HepG2 (cell line): Measurements from ENCODE around the gene CENPB. TPM values are rescaled to one million over a fixed set of nuclear protein-coding genes. Genes with fewer than 3 reads are reported as not detected.
A peak's percentile ranks its signal among the peaks of the same experiment; 100 is the strongest.

Experiments
- BRD4 ChIP-seq: sonication (generic); formaldehyde crosslinking; IDR thresholded peaks from 2 replicates; pipeline ENCODE4 v1.4.0; 2020; ENCODE audit warnings: missing genetic modification reagents
- CREB1 ChIP-seq, 2 experiments: fragments of 450-650 bp in 1 of 2; IDR thresholded peaks; 2 replicates each; pipeline ENCODE4 v1.6.1; 2016 to 2017; ENCODE audit warnings: control low read depth in 1 of 2, mild to moderate bottlenecking in 1 of 2, missing compliant biosample characterization in 1 of 2, missing genetic modification characterization in 1 of 2
- KMT2A ChIP-seq: sonication (generic); formaldehyde crosslinking; IDR thresholded peaks from 2 replicates; pipeline ENCODE4 v1.4.0; 2020; ENCODE audit warnings: missing genetic modification reagents
- NONO ChIP-seq, 2 experiments: fragments of 450-650 bp in 1 of 2; sonication (generic) in 1 of 2; formaldehyde crosslinking in 1 of 2; IDR thresholded peaks in 1 of 2; conservative IDR thresholded peaks in 1 of 2; 2 replicates each; pipeline versions ENCODE4 v1.6.1 to v1.8.0; 2017 to 2022; ENCODE audit warnings: mild to moderate bottlenecking in 1 of 2, missing genetic modification reagents in 1 of 2, moderate library complexity in 1 of 2
- NRL ChIP-seq: sonication (generic); formaldehyde crosslinking; IDR thresholded peaks from 2 replicates; pipeline ENCODE4 v1.5.0; 2020; ENCODE audit warnings: missing genetic modification reagents, mild to moderate bottlenecking, moderate library complexity, borderline replicate concordance
- POLR2G ChIP-seq: fragments of 200-400 bp; formaldehyde crosslinking; IDR thresholded peaks from 2 replicates; pipeline ENCODE4 v1.6.1; 2018; ENCODE audit warnings: mild to moderate bottlenecking, low read depth, low read length, moderate library complexity
- SAP130 ChIP-seq: IDR thresholded peaks from 2 replicates; pipeline ENCODE4 v1.6.1; 2016; ENCODE audit warnings: low read depth
- ZMYM3 ChIP-seq: sonication (generic); formaldehyde crosslinking; IDR thresholded peaks from 2 replicates; pipeline ENCODE4 v1.5.1; 2020; ENCODE audit warnings: mild to moderate bottlenecking, missing genetic modification reagents
- ZNF296 ChIP-seq: sonication (generic); formaldehyde crosslinking; conservative IDR thresholded peaks from 2 replicates; pipeline ENCODE4 v1.5.0; 2020; ENCODE audit warnings: mild to moderate bottlenecking, missing genetic modification reagents
- ZNF441 ChIP-seq: sonication (generic); formaldehyde crosslinking; IDR thresholded peaks from 2 replicates; pipeline ENCODE4 v1.7.0; 2021; ENCODE audit warnings: missing genetic modification reagents, borderline replicate concordance
- ZNF550 ChIP-seq: sonication (generic); formaldehyde crosslinking; IDR thresholded peaks from 2 replicates; pipeline ENCODE4 v1.4.0; 2020; ENCODE audit warnings: mild to moderate bottlenecking, missing genetic modification reagents, borderline replicate concordance
- ZNF557 ChIP-seq: sonication (generic); formaldehyde crosslinking; IDR thresholded peaks from 2 replicates; pipeline ENCODE4 v1.4.0; 2020; ENCODE audit warnings: missing genetic modification reagents
- ZNF720 ChIP-seq: sonication (generic); formaldehyde crosslinking; IDR thresholded peaks from 2 replicates; pipeline ENCODE4 v1.4.0; 2020; ENCODE audit warnings: missing genetic modification reagents
- polyA plus RNA-seq, 8 experiments: library from polyadenylated mRNA; depleted of rRNA in 3 of 8; stranded (reverse) in 7 of 8; unstranded in 1 of 8; fragments of >200 nt; fragmentation: Illumina TruSeq in 4 of 8; extraction: Trizol in 4 of 8; gene quantifications; 2 replicates each; pipeline versions ENCODE4 v1.2.1 to v1.2.3, GENCODE V29; 2011 to 2016; ENCODE audit warnings: low read depth in 4 of 8, missing spikeins in 1 of 8, mixed read lengths in 1 of 8; ENCODE audit not compliant: insufficient read depth in 1 of 8
- total RNA-seq, 5 experiments: library from RNA; depleted of rRNA; stranded (reverse); fragments of >200 nt; fragmentation: Illumina TruSeq; extraction: Trizol; gene quantifications; 2 replicates each; pipeline ENCODE4 v1.2.3, GENCODE V29; 2016; ENCODE audit warnings: low read depth in 1 of 5
- TF ChIP-seq, protein P1 (sequence below): sonication (generic); formaldehyde crosslinking; IDR thresholded peaks from 2 replicates; pipeline ENCODE4 v1.5.1; 2020; ENCODE audit warnings: mild to moderate bottlenecking, missing genetic modification reagents
- TF ChIP-seq, protein P2 (sequence below): IDR thresholded peaks from 2 replicates; pipeline ENCODE4 v1.6.1; 2016; ENCODE audit warnings: low read depth, missing genetic modification reagents, missing compliant biosample characterization
- TF ChIP-seq, protein P3 (sequence below): sonication (generic); IDR thresholded peaks from 2 replicates; pipeline ENCODE4 v1.6.1; 2016; ENCODE audit warnings: low read depth, borderline replicate concordance

CENPB gene
- total and polyA plus RNA-seq, 2 of the 13 experiments (the other 11 are each of a cell fraction or from before 2014, with no cell fraction given), result 10.4 to 54.5 TPM

DNA sequence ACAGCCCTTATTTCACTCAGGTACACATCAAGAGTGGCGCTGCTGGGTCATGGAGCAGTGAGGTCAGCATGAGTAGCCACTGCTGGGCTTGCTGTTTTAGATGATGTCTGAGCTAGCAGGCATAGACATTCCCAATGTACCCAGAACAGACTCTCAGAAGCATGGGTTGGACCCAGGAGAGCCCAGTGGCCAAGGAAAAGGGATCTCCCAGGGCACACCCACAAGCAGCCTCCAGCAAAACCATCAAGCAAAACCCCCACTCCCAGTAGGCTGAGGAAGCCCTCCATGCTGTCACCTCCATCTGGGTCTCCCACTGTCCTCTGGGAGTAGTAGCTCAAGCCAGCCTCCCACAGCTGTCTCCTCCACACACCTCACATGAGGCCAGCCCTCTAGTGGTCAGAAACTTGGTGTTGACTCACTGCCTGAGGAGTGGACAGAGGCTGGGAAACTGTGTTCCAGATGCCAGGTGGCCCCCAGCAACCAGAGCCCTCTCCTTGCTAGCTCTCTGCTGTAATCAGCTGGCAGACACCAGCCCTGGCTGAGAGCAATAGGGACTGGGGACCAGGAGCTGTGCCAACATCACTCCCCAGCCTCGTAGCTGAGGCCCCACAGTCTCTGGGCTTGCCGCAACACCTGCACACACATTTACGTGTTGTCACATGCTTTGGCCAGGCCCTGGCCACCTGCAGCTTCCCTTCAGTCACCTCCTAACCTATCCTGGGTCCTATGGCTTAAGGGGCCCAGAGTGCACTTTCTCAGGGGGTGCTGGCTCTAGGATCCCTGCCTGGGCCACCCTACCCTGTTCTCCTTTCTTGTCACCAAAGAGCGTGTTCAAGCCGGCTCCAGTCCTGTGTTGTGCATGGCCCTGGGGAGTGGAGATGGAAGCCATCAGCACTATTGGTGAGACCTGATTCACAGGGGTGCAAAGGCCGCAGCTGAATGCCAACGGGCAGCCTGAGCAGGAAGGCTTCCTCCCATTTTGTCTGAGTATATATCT lies 31.9 kb upstream of the CENPB start (continued):
- TF ChIP-seq, protein P1, sequence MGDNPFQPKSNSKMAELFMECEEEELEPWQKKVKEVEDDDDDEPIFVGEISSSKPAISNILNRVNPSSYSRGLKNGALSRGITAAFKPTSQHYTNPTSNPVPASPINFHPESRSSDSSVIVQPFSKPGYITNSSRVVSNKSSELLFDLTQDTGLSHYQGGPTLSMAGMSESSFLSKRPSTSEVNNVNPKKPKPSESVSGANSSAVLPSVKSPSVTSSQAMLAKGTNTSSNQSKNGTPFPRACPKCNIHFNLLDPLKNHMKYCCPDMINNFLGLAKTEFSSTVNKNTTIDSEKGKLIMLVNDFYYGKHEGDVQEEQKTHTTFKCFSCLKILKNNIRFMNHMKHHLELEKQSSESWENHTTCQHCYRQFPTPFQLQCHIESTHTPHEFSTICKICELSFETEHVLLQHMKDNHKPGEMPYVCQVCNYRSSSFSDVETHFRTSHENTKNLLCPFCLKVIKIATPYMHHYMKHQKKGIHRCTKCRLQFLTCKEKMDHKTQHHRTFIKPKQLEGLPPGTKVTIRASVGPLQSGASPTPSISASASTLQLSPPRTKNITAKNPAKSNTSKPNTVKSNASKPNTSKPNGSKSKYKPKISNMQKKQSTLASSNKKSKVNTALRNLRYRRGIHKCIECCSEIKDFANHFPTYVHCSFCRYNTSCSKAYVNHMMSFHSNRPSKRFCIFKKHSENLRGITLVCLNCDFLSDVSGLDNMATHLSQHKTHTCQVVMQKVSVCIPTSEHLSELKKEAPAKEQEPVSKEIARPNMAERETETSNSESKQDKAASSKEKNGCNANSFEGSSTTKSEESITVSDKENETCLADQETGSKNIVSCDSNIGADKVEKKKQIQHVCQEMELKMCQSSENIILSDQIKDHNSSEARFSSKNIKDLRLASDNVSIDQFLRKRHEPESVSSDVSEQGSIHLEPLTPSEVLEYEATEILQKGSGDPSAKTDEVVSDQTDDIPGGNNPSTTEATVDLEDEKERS (CRISPR knock-in tag), result peak; percentile 89
- TF ChIP-seq ZNF296 (no peak), POLR2G (0 out of 2 replicates have a peak, but pooled peaks have one; percentile 42), ZNF441 (CRISPR knock-in tag) (peak; percentile 57; the same call in 1 of the 2 replicates), BRD4 (no peak; the same call in 1 of the 2 replicates), NONO (IDR thresholded peaks at IDR 0.05) (no peak), NONO (CRISPR knock-in tag; conservative IDR thresholded peaks at IDR 0.05) (peak; percentile 92), CREB1 (IDR thresholded peaks at IDR 0.05) (peak; percentile 41), CREB1 (CRISPR knock-in tag; IDR thresholded peaks at IDR 0.05) (no peak), ZNF720 (CRISPR knock-in tag) (peak; percentile 37; the same call in 1 of the 2 replicates), ZNF550 (CRISPR knock-in tag) (no peak), KMT2A (CRISPR knock-in tag) (peak; percentile 87), NRL (CRISPR knock-in tag) (peak; percentile 73; the same call in 1 of the 2 replicates), ZNF557 (CRISPR knock-in tag) (no peak; the same call in 1 of the 2 replicates), SAP130 (peak; percentile 96), ZMYM3 (CRISPR knock-in tag) (peak; percentile 80)
- TF ChIP-seq, protein P2, sequence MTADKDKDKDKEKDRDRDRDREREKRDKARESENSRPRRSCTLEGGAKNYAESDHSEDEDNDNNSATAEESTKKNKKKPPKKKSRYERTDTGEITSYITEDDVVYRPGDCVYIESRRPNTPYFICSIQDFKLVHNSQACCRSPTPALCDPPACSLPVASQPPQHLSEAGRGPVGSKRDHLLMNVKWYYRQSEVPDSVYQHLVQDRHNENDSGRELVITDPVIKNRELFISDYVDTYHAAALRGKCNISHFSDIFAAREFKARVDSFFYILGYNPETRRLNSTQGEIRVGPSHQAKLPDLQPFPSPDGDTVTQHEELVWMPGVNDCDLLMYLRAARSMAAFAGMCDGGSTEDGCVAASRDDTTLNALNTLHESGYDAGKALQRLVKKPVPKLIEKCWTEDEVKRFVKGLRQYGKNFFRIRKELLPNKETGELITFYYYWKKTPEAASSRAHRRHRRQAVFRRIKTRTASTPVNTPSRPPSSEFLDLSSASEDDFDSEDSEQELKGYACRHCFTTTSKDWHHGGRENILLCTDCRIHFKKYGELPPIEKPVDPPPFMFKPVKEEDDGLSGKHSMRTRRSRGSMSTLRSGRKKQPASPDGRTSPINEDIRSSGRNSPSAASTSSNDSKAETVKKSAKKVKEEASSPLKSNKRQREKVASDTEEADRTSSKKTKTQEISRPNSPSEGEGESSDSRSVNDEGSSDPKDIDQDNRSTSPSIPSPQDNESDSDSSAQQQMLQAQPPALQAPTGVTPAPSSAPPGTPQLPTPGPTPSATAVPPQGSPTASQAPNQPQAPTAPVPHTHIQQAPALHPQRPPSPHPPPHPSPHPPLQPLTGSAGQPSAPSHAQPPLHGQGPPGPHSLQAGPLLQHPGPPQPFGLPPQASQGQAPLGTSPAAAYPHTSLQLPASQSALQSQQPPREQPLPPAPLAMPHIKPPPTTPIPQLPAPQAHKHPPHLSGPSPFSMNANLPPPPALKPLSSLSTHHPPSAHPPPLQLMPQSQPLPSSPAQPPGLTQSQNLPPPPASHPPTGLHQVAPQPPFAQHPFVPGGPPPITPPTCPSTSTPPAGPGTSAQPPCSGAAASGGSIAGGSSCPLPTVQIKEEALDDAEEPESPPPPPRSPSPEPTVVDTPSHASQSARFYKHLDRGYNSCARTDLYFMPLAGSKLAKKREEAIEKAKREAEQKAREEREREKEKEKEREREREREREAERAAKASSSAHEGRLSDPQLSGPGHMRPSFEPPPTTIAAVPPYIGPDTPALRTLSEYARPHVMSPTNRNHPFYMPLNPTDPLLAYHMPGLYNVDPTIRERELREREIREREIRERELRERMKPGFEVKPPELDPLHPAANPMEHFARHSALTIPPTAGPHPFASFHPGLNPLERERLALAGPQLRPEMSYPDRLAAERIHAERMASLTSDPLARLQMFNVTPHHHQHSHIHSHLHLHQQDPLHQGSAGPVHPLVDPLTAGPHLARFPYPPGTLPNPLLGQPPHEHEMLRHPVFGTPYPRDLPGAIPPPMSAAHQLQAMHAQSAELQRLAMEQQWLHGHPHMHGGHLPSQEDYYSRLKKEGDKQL, result no peak
- TF ChIP-seq, protein P3, sequence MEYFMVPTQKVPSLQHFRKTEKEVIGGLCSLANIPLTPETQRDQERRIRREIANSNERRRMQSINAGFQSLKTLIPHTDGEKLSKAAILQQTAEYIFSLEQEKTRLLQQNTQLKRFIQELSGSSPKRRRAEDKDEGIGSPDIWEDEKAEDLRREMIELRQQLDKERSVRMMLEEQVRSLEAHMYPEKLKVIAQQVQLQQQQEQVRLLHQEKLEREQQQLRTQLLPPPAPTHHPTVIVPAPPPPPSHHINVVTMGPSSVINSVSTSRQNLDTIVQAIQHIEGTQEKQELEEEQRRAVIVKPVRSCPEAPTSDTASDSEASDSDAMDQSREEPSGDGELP, result peak; percentile 97
